AG10803 (cell line): ENCODE data around the gene OXCT1.

ENCODE experiments used
- DNase-seq: peaks from one replicate; pipeline ENCODE4 v3.0.0; 2010; ENCODE audit warnings: low read depth
- H3K4me3 ChIP-seq: 2 replicates; pipeline ENCODE4 v1.5.1; 2011; ENCODE audit warnings: mild to moderate bottlenecking, low read length, control low read depth
- CTCF ChIP-seq: conservative IDR thresholded peaks from 2 replicates; pipeline ENCODE4 v1.5.1; 2011; ENCODE audit warnings: mild to moderate bottlenecking, low read length, control low read depth, inconsistent platforms

OXCT1 gene

GRCh38 chr5:41778410-41778809 lies 91.8 kb downstream of the OXCT1 start:
- DNase-seq: no peak
- no peak for TF ChIP-seq CTCF
- H3K4me3 ChIP-seq: no peak overlapping the region

- no peak overlapping the region for H3K4me3 ChIP-seq
- peak; percentile 9 for DNase-seq
- TF ChIP-seq CTCF: no peak
These were observed 93.8 kb downstream of the OXCT1 start for GRCh38 chr5:41776435-41776834.

- H3K4me3 ChIP-seq: no peak overlapping the region
- TF ChIP-seq CTCF: no peak
These were observed 96.4 kb downstream of the OXCT1 start for GRCh38 chr5:41773799-41774198.

GRCh38 chr5:41772785-41773442 lies 97.3 kb downstream of the OXCT1 start:
- no peak overlapping the region for H3K4me3 ChIP-seq
- DNase-seq: no peak
- TF ChIP-seq CTCF: no peak

More at GRCh38 chr5:41773799-41774198, 96.4 kb downstream of the OXCT1 start:
- DNase-seq: no peak

- no peak for DNase-seq
These were observed 98.2 kb downstream of the OXCT1 start for GRCh38 chr5:41772056-41772455.

GRCh38 chr5:41770799-41771198 lies 99.4 kb downstream of the OXCT1 start:
- no peak overlapping the region for H3K4me3 ChIP-seq
- TF ChIP-seq CTCF: no peak
- no peak for DNase-seq

More at GRCh38 chr5:41772056-41772455, 98.2 kb downstream of the OXCT1 start:
- no peak for TF ChIP-seq CTCF
- no peak overlapping the region for H3K4me3 ChIP-seq

GRCh38 chr5:41768692-41769091 lies 101.5 kb downstream of the OXCT1 start:
- no peak for TF ChIP-seq CTCF

More at GRCh38 chr5:41768692-41769091, 101.5 kb downstream of the OXCT1 start:
- no peak for DNase-seq
- no peak overlapping the region for H3K4me3 ChIP-seq
